Mesendoderm (in vitro differentiated cells): Measurements from ENCODE around the gene KIF4A.
A peak's percentile ranks its signal among the peaks of the same experiment; 100 is the strongest.
"Not testable (repeated sequence)": the region's sequence is repeated elsewhere in the genome, so short reads cannot be mapped to it uniquely, and the experiment has no call there.

Source experiments
- DNase-seq: peaks from one replicate; pipeline ENCODE4 v3.0.0; 2013
- H2AK5ac ChIP-seq: 2 replicates; pipeline ENCODE4 v1.6.1; 2013; ENCODE audit warnings: low read length, inconsistent platforms
- H2BK120ac ChIP-seq: 2 replicates; pipeline ENCODE4 v1.6.1; 2013; ENCODE audit warnings: low read depth, mild to moderate bottlenecking, low read length, moderate library complexity, mixed read lengths
- H2BK15ac ChIP-seq: replicated peaks from 2 replicates; pipeline ENCODE4 v1.6.1; 2013; ENCODE audit warnings: low read depth, mild to moderate bottlenecking, moderate library complexity
- H2BK5ac ChIP-seq: 2 replicates; pipeline ENCODE4 v1.6.1; 2013; ENCODE audit warnings: low read length, inconsistent platforms
- H3K18ac ChIP-seq: 2 replicates; pipeline ENCODE4 v1.6.1; 2013; ENCODE audit warnings: mild to moderate bottlenecking, low read length, mixed read lengths
- H3K23ac ChIP-seq: one replicate; pipeline ENCODE4 v1.6.1; 2013; ENCODE audit warnings: low read length
- H3K27ac ChIP-seq: 2 replicates; pipeline ENCODE4 v1.5.1; 2013; ENCODE audit warnings: low read depth, mild to moderate bottlenecking, inconsistent platforms, low read length, moderate library complexity
- H3K27me3 ChIP-seq: 2 replicates; pipeline ENCODE4 v1.6.1; 2013; ENCODE audit warnings: low read length, control low read depth, mild to moderate bottlenecking, inconsistent platforms; ENCODE audit not compliant: insufficient read depth, poor library complexity
- H3K36me3 ChIP-seq: 2 replicates; pipeline ENCODE4 v1.6.1; 2013; ENCODE audit warnings: low read length, inconsistent platforms; ENCODE audit not compliant: control insufficient read depth, insufficient read depth
- H3K4ac ChIP-seq: one replicate; pipeline ENCODE4 v1.6.1; 2013; ENCODE audit warnings: low read depth, mild to moderate bottlenecking, low read length, moderate library complexity
- H3K4me1 ChIP-seq: 2 replicates; pipeline ENCODE4 v1.6.1; 2013; ENCODE audit warnings: low read depth, low read length, inconsistent platforms; ENCODE audit not compliant: control insufficient read depth
- H3K4me2 ChIP-seq: 2 replicates; pipeline ENCODE4 v1.6.1; 2013; ENCODE audit warnings: low read length
- H3K4me3 ChIP-seq: 2 replicates; pipeline ENCODE4 v1.5.1; 2013; ENCODE audit warnings: mild to moderate bottlenecking, low read length
- H3K56ac ChIP-seq: one replicate; pipeline ENCODE4 v1.6.1; 2013; ENCODE audit warnings: low read length
- H3K79me1 ChIP-seq: 2 replicates; pipeline ENCODE4 v1.6.1; 2013; ENCODE audit warnings: low read length, inconsistent platforms
- H3K79me2 ChIP-seq: 2 replicates; pipeline ENCODE4 v1.6.1; 2013; ENCODE audit warnings: mild to moderate bottlenecking, low read length; ENCODE audit not compliant: control insufficient read depth, insufficient read depth
- H3K9ac ChIP-seq: 2 replicates; pipeline ENCODE4 v1.6.1; 2013; ENCODE audit warnings: low read length, inconsistent platforms
- H4K5ac ChIP-seq: one replicate; pipeline ENCODE4 v1.6.1; 2013; ENCODE audit warnings: low read length
- H4K8ac ChIP-seq: one replicate; pipeline ENCODE4 v1.6.1; 2013; ENCODE audit warnings: low read depth, mild to moderate bottlenecking, control low read depth, low read length, moderate library complexity
- WGBS: extraction: QIAGEN DNeasy Blood & Tissue Kit; methylation state at CpG from one replicate; pipeline ENCODE4 v1.1.7; 2013; ENCODE audit warnings: low lambda C conversion rate, missing lambda C conversion rate; ENCODE audit not compliant: insufficient coverage; ENCODE audit errors: extremely low coverage; 5-methylcytosine and 5-hydroxymethylcytosine counted together

Gene KIF4A

GRCh38 chrX:70348825-70349224 is 58.9 kb downstream of the KIF4A start:
- not testable (repeated sequence) for H2AK5ac ChIP-seq, H3K4me1 ChIP-seq, H3K79me1 ChIP-seq, H3K9ac ChIP-seq, H4K8ac ChIP-seq, H3K56ac ChIP-seq, H3K4me3 ChIP-seq, H3K27ac ChIP-seq, H3K23ac ChIP-seq, H3K18ac ChIP-seq, H2BK5ac ChIP-seq, DNase-seq, H3K4ac ChIP-seq, H2BK120ac ChIP-seq, H3K27me3 ChIP-seq, H3K4me2 ChIP-seq, H3K79me2 ChIP-seq, H3K36me3 ChIP-seq, H4K5ac ChIP-seq, H2BK15ac ChIP-seq
- no CpG with 5 or more reads among the region's 26 CpGs for WGBS

DNA sequence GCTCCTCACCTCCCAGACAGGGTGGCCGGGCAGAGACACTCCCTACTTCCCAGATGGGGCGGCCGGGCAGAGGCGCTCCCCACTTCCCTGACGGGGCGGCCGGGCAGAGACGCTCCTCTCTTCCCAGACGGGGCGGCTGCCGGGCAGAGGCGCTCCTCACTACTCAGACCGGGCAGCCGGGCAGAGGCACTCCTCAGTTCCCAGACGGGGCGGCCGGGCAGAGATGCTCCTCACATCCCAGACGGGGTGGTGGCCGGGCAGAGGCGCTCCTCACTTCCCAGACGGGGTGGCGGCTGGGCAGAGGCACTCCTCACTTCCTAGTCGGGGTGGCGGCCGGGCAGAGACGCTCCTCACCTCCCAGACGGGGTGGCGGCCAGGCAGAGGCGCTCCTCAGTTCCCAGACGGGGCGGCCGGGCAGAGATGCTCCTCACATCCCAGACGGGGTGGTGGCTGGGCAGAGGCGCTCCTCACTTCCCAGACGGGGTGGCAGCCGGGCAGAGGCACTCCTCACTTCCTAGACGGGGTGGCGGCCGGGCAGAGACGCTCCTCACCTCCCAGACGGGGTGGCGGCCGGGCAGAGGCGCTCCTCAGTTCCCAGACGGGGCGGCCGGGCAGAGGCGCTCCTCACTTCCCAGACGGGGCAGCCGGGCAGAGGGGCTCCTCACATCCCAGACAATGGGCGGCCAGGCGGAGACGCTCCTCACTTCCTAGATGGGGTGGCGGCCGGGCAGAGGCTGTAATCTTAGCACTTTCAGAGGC is 59.6 kb downstream of the KIF4A start:
- not testable (repeated sequence) for H3K56ac ChIP-seq, H3K4ac ChIP-seq
- no CpG with 5 or more reads among the region's 55 CpGs for WGBS

DNA sequence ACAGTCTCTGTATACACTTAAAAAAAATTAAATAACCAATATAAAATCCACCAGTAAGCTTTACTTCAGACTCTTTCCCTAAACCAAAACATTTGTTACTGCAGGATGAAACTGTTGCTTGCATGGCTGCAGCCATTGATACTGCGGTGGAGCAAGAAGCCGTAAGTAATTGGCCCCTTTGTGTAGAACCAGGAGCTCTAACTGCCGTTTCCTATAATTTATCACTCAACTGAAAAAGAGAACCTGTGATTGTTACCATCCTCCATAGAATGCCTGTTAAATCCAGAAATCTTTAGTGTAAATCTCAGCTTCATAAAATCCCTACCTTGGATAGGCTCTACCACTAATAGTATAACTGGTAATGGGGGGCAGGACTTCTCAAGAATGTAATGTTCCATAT is 62.6 kb downstream of the KIF4A start:
- H3K27me3 ChIP-seq: no peaks in the 10 kb centered on the region
- H3K4me3 ChIP-seq: no peak overlapping the region
- no peaks in the 10 kb centered on the region for H3K36me3 ChIP-seq
- no peak overlapping the region for H3K4me2 ChIP-seq
- DNase-seq: no peak
- H3K79me1 ChIP-seq: no peaks in the 10 kb centered on the region
- no peak overlapping the region for H2AK5ac ChIP-seq
- H3K9ac ChIP-seq: no peak overlapping the region
- H3K56ac ChIP-seq: no peak overlapping the region
- H3K4me1 ChIP-seq: no peaks in the 10 kb centered on the region
- no peak overlapping the region for H4K8ac ChIP-seq
- H3K79me2 ChIP-seq: no peaks in the 10 kb centered on the region
- WGBS: no CpG with 5 or more reads among the region's 3 CpGs
- H2BK5ac ChIP-seq: no peak overlapping the region
- no peak overlapping the region for H3K27ac ChIP-seq
- no peak overlapping the region for H2BK120ac ChIP-seq
- no peak overlapping the region for H3K23ac ChIP-seq
- no peak overlapping the region for H3K4ac ChIP-seq
- H3K18ac ChIP-seq: no peak overlapping the region
- no peak overlapping the region for H2BK15ac ChIP-seq
- no peak overlapping the region for H4K5ac ChIP-seq

More for the DNA sequence above, 59.6 kb downstream of the KIF4A start:
- not testable (repeated sequence) for H3K79me2 ChIP-seq, H2BK5ac ChIP-seq, H3K27ac ChIP-seq, H3K4me1 ChIP-seq, H4K5ac ChIP-seq, H3K4me2 ChIP-seq, H2AK5ac ChIP-seq, H3K79me1 ChIP-seq, H3K27me3 ChIP-seq, H3K18ac ChIP-seq, H3K23ac ChIP-seq, H2BK120ac ChIP-seq, H3K36me3 ChIP-seq, H3K4me3 ChIP-seq, H2BK15ac ChIP-seq, H3K9ac ChIP-seq, H4K8ac ChIP-seq
- peak; percentile 0 for DNase-seq

DNA sequence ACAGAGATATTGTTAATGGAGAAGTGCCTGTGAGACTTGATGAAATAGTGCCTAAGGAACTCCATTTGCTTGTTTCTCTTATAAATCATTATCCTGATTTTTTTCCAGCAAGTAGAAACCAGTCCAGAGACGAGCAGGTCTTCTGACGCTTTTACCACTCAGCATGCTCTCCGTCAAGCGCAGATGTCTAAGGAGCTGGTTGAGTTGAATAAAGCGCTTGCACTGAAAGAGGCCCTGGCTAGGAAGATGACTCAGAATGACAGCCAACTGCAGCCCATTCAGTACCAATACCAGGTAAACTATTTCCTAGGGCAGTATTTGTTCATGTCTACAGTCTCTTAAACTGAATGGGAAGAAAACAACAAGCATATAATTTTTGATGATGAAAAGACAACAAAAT is 63.6 kb downstream of the KIF4A start:
- no CpG with 5 or more reads among the region's 5 CpGs for WGBS
- H4K8ac ChIP-seq: no peak overlapping the region
- no peaks in the 10 kb centered on the region for H3K79me1 ChIP-seq
- no peak overlapping the region for H3K56ac ChIP-seq
- no peak overlapping the region for H3K18ac ChIP-seq
- H3K4me1 ChIP-seq: no peaks in the 10 kb centered on the region
- H3K4me3 ChIP-seq: no peak overlapping the region
- H3K27me3 ChIP-seq: no peaks in the 10 kb centered on the region
- H3K79me2 ChIP-seq: no peaks in the 10 kb centered on the region
- H2BK15ac ChIP-seq: no peak overlapping the region
- H2AK5ac ChIP-seq: no peak overlapping the region
- no peaks in the 10 kb centered on the region for H3K36me3 ChIP-seq
- H3K23ac ChIP-seq: no peak overlapping the region
- no peak overlapping the region for H2BK120ac ChIP-seq
- no peak overlapping the region for H3K4ac ChIP-seq
- H2BK5ac ChIP-seq: no peak overlapping the region
- DNase-seq: no peak
- H3K9ac ChIP-seq: no peak overlapping the region
- no peak overlapping the region for H3K27ac ChIP-seq
- no peak overlapping the region for H3K4me2 ChIP-seq
- no peak overlapping the region for H4K5ac ChIP-seq

- Histone ChIP-seq H2BK120ac (no peak overlapping the region), H3K4me3 (no peak overlapping the region), H3K23ac (no peak overlapping the region), H3K9ac (no peak overlapping the region), H4K8ac (no peak overlapping the region), H3K79me1 (no peaks in the 10 kb centered on the region), H2BK5ac (no peak overlapping the region), H3K4me2 (no peak overlapping the region), H3K4me1 (no peaks in the 10 kb centered on the region), H2BK15ac (no peak overlapping the region), H3K4ac (no peak overlapping the region), H3K79me2 (no peaks in the 10 kb centered on the region), H4K5ac (no peak overlapping the region), H2AK5ac (no peak overlapping the region), H3K27me3 (no peaks in the 10 kb centered on the region), H3K36me3 (no peaks in the 10 kb centered on the region), H3K18ac (no peak overlapping the region), H3K56ac (no peak overlapping the region), H3K27ac (no peak overlapping the region)
- WGBS: no CpG with 5 or more reads among the region's 2 CpGs
- no peak for DNase-seq
Measured at GRCh38 chrX:70354716-70355115, 64.8 kb downstream of the KIF4A start.

DNA sequence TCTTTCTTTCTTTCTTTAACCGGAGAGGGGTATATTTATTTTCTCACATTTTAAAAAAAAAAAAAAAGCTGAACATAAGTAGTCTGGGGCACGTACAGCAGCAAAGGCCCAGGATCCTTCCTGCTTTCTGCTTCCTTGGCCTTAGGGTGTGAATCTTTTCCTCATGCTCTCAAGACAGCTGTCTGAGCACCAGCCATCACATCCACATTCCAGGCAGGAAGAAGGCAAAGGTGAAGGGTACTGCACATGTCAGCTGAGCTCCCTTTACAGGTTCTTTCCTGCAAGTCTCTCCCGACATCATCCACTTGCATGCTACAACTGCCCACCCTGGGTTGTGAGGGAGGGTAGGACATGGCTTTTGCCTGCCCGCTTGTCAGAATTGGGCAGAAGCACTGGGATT is 69.6 kb downstream of the KIF4A start:
- no peak overlapping the region for H2AK5ac ChIP-seq
- H3K23ac ChIP-seq: no peak overlapping the region
- H3K4me1 ChIP-seq: no peaks in the 10 kb centered on the region
- WGBS: no CpG with 5 or more reads among the region's 4 CpGs
- H2BK5ac ChIP-seq: no peak overlapping the region
- H2BK120ac ChIP-seq: no peak overlapping the region
- H3K27me3 ChIP-seq: no peaks in the 10 kb centered on the region
- no peak overlapping the region for H3K56ac ChIP-seq
- H4K8ac ChIP-seq: no peak overlapping the region
- no peak overlapping the region for H4K5ac ChIP-seq
- H3K79me1 ChIP-seq: no peaks in the 10 kb centered on the region
- no peak overlapping the region for H3K18ac ChIP-seq
- no peak overlapping the region for H3K4ac ChIP-seq
- no peak overlapping the region for H3K27ac ChIP-seq
- H3K79me2 ChIP-seq: no peaks in the 10 kb centered on the region
- H3K4me3 ChIP-seq: no peak overlapping the region
- no peak overlapping the region for H3K9ac ChIP-seq
- H3K36me3 ChIP-seq: no peaks in the 10 kb centered on the region
- no peak overlapping the region for H3K4me2 ChIP-seq
- DNase-seq: no peak
- no peak overlapping the region for H2BK15ac ChIP-seq
